Measurements from ENCODE around the gene DDOST. TPM values are rescaled to one million over a fixed set of nuclear protein-coding genes. Genes with fewer than 3 reads are reported as not detected.

DDOST gene
- total RNA-seq, 2 experiments from 2014 or later = 140 to 159 TPM

DNA sequence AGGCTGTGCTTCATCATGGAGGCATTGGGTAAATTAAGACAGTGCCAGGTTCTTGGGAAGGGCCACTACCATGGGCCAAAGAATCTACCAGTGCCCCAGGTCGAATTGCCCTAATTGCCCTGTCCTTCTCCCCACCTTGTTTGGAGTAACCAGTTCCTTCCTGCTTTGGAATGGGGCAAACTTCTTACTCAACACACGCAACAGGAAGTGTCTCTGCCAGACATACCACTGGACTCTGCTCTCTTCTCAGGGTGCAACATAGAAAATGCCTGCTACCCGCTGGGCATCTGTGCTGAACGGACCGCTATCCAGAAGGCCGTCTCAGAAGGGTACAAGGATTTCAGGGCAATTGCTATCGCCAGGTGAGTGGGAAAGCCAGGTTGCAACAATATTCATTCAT, 56.5 kb downstream of the DDOST start:
- Mint-ChIP-seq H3K27ac (no peak overlapping the region), H3K9me3 (no peaks in the 10 kb centered on the region), H3K36me3 (ENCODE audit: low read depth) (no peaks in the 10 kb centered on the region), H3K4me1 (ENCODE audit: low read depth) (no peaks in the 10 kb centered on the region), H3K4me3 (no peak overlapping the region), H3K27me3 (peaks cover 2% of the 10 kb centered on the region)
- intact Hi-C loops (cut with micrococcal nuclease) = no loop called here
- DNase-seq (no peak), ATAC-seq (no peak)
- TF ChIP-seq, protein P1, sequence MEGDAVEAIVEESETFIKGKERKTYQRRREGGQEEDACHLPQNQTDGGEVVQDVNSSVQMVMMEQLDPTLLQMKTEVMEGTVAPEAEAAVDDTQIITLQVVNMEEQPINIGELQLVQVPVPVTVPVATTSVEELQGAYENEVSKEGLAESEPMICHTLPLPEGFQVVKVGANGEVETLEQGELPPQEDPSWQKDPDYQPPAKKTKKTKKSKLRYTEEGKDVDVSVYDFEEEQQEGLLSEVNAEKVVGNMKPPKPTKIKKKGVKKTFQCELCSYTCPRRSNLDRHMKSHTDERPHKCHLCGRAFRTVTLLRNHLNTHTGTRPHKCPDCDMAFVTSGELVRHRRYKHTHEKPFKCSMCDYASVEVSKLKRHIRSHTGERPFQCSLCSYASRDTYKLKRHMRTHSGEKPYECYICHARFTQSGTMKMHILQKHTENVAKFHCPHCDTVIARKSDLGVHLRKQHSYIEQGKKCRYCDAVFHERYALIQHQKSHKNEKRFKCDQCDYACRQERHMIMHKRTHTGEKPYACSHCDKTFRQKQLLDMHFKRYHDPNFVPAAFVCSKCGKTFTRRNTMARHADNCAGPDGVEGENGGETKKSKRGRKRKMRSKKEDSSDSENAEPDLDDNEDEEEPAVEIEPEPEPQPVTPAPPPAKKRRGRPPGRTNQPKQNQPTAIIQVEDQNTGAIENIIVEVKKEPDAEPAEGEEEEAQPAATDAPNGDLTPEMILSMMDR (IDR thresholded peaks at IDR 0.05) = no peak
- ChIA-PET CTCF (no interaction called here), POLR2A (no interaction called here)

DNA sequence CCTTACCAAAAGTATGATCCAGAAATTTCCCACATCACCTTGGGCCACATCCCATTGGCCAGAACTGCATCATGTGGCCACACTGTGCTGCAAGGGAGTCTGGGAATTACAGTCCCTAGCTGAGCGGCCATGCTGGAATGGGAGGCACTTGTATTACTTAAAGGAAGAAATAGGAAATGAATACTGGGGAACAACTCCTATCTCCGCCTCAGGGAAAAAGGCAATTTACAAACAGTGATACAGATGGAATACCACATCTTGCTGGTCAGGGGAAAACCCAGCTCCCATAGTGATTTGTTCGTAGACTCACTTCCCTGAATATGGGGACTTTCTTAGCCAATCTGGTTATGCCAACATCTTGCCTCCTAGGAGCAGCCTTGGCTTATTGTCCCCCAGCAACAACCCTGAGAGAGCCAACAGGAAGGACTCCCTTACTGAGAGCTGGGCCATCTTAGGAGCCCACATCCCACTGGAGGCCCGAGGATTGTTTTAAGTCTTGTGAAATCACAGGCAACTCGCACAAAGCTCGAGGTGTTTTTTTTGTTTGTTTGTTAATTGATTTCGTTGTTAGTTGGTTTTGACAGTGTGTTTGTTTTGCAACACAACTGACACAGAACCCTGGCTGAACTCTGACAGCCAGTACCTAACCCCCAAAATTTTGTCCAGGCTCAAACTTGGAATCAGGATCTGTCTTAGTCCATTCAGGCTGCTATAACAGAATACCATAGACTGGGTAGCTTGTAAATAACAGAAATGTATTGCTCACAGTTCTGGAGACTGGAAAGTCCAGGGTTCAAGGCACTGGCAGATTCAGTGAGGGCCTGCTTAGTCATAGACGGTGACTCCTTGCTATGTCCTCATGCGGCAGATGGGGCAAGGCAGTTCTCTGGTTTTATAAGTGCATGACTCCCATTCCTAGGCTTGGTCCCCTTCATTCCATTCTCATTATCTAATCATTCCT, 57.4 kb downstream of the DDOST start:
- H3K27me3 Mint-ChIP-seq = peaks cover 2% of the 10 kb centered on the region
- ChIA-PET CTCF (no interaction called here), POLR2A (no interaction called here)
- no peak for ATAC-seq
- DNase-seq = no peak
- no peaks in the 10 kb centered on the region for H3K9me3 Mint-ChIP-seq
- no peak overlapping the region for H3K4me3 Mint-ChIP-seq
- no peaks in the 10 kb centered on the region for H3K36me3 Mint-ChIP-seq (ENCODE audit: low read depth)
- no peak overlapping the region for H3K27ac Mint-ChIP-seq
- intact Hi-C loops (cut with micrococcal nuclease) = no loop called here
- TF ChIP-seq, protein P1 (IDR thresholded peaks at IDR 0.05) = no peak
- H3K4me1 Mint-ChIP-seq (ENCODE audit: low read depth) = no peaks in the 10 kb centered on the region

DNA sequence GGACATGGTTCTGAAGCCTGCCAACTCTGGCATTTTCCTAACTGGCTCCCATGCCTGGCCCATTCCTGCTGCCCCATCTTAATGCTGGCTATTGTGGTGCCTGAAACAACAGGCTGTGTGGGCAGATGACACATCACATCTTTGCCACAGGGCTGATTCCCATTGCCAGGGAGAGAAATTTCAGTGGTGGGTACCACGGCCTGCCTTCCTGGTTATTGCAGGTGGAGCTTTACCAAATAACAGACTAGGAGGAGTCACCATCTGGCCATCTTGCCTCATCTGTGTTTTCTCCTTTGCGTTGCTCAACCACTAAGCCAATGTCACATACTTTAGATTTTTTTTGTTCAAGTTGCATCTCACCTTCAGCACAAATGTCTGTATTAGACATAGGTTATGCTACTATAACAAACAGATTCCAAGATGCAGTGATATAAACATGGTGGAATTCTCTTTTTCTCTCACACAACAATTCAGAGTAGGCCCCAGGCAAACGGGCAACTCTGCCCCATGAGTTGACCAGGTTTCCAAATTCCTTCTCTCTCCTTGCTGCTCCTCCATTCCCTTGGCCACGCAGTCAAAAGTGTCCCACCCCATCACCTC, 58.2 kb downstream of the DDOST start:
- ATAC-seq (no peak), DNase-seq (no peak)
- TF ChIP-seq, protein P1 (IDR thresholded peaks at IDR 0.05) = no peak
- intact Hi-C loops (cut with micrococcal nuclease) = no loop called here
- CTCF ChIA-PET = no interaction called here
- H3K27ac Mint-ChIP-seq = no peak overlapping the region
- peaks cover 4% of the 10 kb centered on the region for H3K27me3 Mint-ChIP-seq
- POLR2A ChIA-PET = no interaction called here
- no peaks in the 10 kb centered on the region for H3K36me3 Mint-ChIP-seq (ENCODE audit: low read depth)
- H3K4me3 Mint-ChIP-seq = no peak overlapping the region
- no peaks in the 10 kb centered on the region for H3K9me3 Mint-ChIP-seq
- no peaks in the 10 kb centered on the region for H3K4me1 Mint-ChIP-seq (ENCODE audit: low read depth)

Other genes starting within 250 kb of the DDOST start
- under 1 TPM; 0.67 to 0.86 TPM for gene CAMK2N1, start 175.2 kb downstream of the DDOST start, total RNA-seq
- 10 to 100 TPM; 11.9 to 12.0 TPM for gene MUL1, start 153.2 kb downstream of the DDOST start, total RNA-seq
- gene FAM43B, start 108.8 kb downstream of the DDOST start, total RNA-seq = not detected
- gene CDA, start 72.3 kb downstream of the DDOST start, total RNA-seq = not detected
- gene PINK1, start 27.9 kb downstream of the DDOST start, total RNA-seq = 1 to 10 TPM; 2.7 to 3.3 TPM
- gene KIF17, start 56.6 kb upstream of the DDOST start, total RNA-seq = not detected
- 1 to 10 TPM; 1.3 to 1.6 TPM for gene SH2D5, start 71.3 kb upstream of the DDOST start, total RNA-seq
- gene HP1BP3, start 125.9 kb upstream of the DDOST start, total RNA-seq = 100 to 1,000 TPM; 219 to 224 TPM